Fibroblast of villous mesenchyme (primary cell): ENCODE data around the gene OR6K3. TPM values are rescaled to one million over a fixed set of nuclear protein-coding genes. Genes with fewer than 3 reads are reported as not detected.

Experiments used
- DNase-seq: peaks from one replicate; pipeline ENCODE4 v3.0.0-alpha.2; 2010; ENCODE audit warnings: low read depth
- H3K4me3 ChIP-seq: 2 replicates; pipeline ENCODE4 v1.5.1; 2011; ENCODE audit warnings: low read depth, mild to moderate bottlenecking, low read length
- total RNA-seq: library from RNA; depleted of rRNA; stranded (reverse); fragments of >200 nt; gene quantifications from 2 replicates; pipeline ENCODE4 v1.2.3, GENCODE V29; 2012
- TF ChIP-seq, protein P1 (sequence below): IDR thresholded peaks from 2 replicates; pipeline ENCODE4 v1.5.1; 2012; ENCODE audit warnings: low read depth, mild to moderate bottlenecking, low read length; ENCODE audit not compliant: insufficient read depth

Gene OR6K3
- total RNA-seq, 1 donor = not detected

DNA sequence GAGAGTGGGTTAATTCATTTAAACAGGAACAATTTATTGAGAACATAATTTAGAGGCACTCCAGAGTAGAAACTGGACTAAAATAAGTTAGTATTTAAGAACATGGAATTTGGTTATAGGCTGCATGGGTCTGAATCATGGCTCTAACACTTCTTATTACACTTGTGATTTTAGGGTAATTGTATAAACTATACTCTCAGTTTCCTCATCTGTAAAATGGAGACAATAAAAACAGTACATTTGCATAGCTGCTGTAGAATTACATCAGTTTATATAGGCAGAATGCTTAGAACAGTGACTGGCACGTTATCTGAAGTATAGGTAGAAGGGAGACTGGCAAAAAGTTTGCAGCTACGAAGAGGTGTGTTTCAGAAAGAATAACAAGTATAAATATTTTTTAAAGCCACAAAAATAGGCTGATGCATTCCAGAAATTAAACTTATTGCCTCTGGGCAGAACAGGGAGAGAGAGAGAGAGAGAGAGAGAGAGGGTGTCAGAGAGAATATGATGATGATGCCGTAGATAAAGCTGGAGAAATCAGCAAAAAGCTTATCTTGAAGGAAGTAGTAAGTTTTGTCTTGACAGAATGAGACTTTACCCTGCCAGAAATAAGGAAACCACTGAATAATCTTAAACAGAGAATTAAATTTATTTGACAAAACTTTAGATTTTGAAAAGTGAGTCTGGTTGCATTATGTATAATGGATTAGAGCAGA lies 8.1 kb upstream of the OR6K3 start:
- TF ChIP-seq, protein P1, sequence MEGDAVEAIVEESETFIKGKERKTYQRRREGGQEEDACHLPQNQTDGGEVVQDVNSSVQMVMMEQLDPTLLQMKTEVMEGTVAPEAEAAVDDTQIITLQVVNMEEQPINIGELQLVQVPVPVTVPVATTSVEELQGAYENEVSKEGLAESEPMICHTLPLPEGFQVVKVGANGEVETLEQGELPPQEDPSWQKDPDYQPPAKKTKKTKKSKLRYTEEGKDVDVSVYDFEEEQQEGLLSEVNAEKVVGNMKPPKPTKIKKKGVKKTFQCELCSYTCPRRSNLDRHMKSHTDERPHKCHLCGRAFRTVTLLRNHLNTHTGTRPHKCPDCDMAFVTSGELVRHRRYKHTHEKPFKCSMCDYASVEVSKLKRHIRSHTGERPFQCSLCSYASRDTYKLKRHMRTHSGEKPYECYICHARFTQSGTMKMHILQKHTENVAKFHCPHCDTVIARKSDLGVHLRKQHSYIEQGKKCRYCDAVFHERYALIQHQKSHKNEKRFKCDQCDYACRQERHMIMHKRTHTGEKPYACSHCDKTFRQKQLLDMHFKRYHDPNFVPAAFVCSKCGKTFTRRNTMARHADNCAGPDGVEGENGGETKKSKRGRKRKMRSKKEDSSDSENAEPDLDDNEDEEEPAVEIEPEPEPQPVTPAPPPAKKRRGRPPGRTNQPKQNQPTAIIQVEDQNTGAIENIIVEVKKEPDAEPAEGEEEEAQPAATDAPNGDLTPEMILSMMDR = no peak
- no peak for DNase-seq
- no peak overlapping the region for H3K4me3 ChIP-seq

- no peak for DNase-seq
- no peak overlapping the region for H3K4me3 ChIP-seq
- TF ChIP-seq, protein P1 = no peak
Measured at GRCh38 chr1:158724442-158724841, 3.9 kb upstream of the OR6K3 start.

- H3K4me3 ChIP-seq = no peak overlapping the region
- TF ChIP-seq, protein P1 = no peak
- DNase-seq = no peak
Measured at GRCh38 chr1:158719664-158720063, 856 bp downstream of the OR6K3 start.

- no peak for DNase-seq
- TF ChIP-seq, protein P1 = no peak
Measured at GRCh38 chr1:158717344-158717743, 3.2 kb downstream of the OR6K3 start.

GRCh38 chr1:158716335-158716734 lies 4.2 kb downstream of the OR6K3 start:
- H3K4me3 ChIP-seq = no peak overlapping the region
- TF ChIP-seq, protein P1 = no peak
- no peak for DNase-seq

More at GRCh38 chr1:158717344-158717743, 3.2 kb downstream of the OR6K3 start:
- no peak overlapping the region for H3K4me3 ChIP-seq

DNA sequence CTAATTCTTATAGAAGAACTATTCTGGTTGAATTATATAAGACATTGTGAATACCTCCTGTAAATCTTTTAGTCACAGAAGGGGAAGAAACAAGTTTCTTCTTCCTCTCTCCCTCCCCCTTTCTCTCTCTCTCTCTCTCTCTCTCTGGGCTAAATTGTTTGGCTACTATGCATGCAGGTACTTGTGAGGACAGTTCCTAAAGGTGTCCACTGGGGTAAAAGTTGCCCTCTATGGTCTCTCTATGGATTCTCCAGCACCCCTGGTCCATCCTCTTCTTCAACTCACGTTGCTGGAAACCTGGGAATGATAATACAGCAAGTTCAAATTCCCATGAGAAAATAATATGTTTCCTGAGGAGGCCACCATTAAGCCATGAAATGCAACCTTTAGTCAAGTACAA lies 5.8 kb downstream of the OR6K3 start:
- H3K4me3 ChIP-seq = no peak overlapping the region
- DNase-seq = no peak
- TF ChIP-seq, protein P1 = no peak

- no peak for DNase-seq
- H3K4me3 ChIP-seq = no peak overlapping the region
- TF ChIP-seq, protein P1 = no peak
Measured at GRCh38 chr1:158711098-158711497, 9.4 kb downstream of the OR6K3 start.
